C4-2B (cell line): Measurements from ENCODE around the gene ZNF559.

ENCODE experiments used
- H3K27ac ChIP-seq: fragments of 450-650 bp; 2 replicates; pipeline ENCODE4 v1.5.1; 2017
- CTCF ChIP-seq: fragments of 450-650 bp; conservative IDR thresholded peaks from 2 replicates; pipeline ENCODE4 v1.5.1; 2017; ENCODE audit warnings: mild to moderate bottlenecking
- ZFX ChIP-seq: fragments of 450-650 bp; IDR thresholded peaks from 2 replicates; pipeline ENCODE4 v1.6.1; 2017

Gene ZNF559

GRCh38 chr19:9354651-9355050, 30.7 kb downstream of the ZNF559 start:
- TF ChIP-seq ZFX = no peak
- no peak for TF ChIP-seq CTCF
- no peak overlapping the region for H3K27ac ChIP-seq

- no peak within 1 kb of the TSS for H3K27ac ChIP-seq
- TF ChIP-seq CTCF (no peak), ZFX (no peak)
Measured at GRCh38 chr19:9362905-9363304, 38.9 kb downstream of the ZNF559 start, which contains the start of gene ZNF177. ZNF177 (plus strand) TSS chr19:9363013; CDS start chr19:9378312, 15,299 bp downstream.

GRCh38 chr19:9370738-9371619, 47.0 kb downstream of the ZNF559 start:
- no peak overlapping the region for H3K27ac ChIP-seq
- TF ChIP-seq CTCF (no peak), ZFX (no peak)

- no peak for TF ChIP-seq CTCF
Measured at GRCh38 chr19:9381361-9381785, 57.4 kb downstream of the ZNF559 start.

More at GRCh38 chr19:9381361-9381785, 57.4 kb downstream of the ZNF559 start:
- no peak overlapping the region for H3K27ac ChIP-seq
